Limb (tissue), 2 donors: ENCODE results near the gene LARGE2.
A peak's percentile ranks its signal among the peaks of the same experiment; 100 is the strongest.

Source experiments
- DNase-seq, 2 donors: peaks; one replicate each; pipeline ENCODE4 v3.0.0-alpha.2; 2016; ENCODE audit errors: extremely low spot score in 2 of 2

Gene LARGE2

DNA sequence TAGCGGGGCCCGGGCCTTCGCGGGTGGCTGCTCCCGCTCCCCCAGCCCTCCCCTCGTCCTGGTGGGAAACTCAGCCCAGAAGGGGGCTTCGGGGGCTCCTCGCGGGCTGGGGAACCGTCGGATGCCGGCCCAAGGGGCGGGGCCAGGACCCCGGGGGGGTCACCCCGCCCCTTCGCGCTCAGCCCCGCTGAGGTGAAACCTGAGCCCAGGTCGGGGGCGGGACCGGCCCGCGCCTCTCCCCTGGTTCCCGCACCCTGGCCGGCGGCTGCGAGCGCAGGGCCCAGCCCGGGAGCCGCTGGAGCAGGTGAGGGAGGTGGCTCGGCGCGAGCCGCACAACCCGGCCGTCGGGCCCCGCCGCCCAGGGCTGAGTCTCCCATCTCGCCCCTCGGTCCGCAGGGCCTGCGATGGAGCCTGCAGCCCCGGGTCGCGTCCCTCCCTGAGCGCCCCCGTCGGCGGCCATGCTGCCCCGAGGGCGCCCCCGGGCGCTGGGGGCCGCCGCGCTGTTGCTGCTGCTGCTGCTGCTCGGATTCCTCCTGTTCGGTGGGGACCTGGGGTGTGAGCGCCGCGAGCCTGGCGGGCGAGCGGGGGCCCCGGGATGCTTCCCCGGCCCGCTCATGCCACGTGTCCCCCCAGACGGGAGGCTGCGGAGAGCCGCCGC is at the start of gene LARGE2:
TSS of gene LARGE2 (plus strand) at position 232 of the 658 bp plus-strand sequence. CDS start at position 459, 227 bp downstream.
- DNase-seq = peak in 1 of 2 donors; percentile 54

DNA sequence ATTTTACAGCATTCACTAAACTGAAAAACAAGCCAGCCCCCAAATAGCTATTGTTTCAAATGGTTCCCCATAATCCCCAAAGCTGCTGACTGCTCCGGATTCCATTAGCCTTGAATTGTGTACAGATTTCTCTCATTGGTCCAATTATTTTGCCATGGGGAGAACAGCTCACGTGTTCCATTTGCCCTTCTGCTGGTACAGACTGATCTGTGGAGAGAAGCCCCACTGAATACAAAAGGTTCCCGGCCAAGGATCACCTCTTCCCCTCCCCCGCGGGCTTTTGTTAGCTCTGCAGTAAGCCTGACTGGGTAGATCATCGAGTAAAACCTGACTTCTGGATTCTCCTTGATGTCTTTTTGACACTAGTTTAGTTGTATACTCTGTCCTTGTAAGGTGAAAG is 46.1 kb upstream of the LARGE2 start:
- DNase-seq = no peak

DNA sequence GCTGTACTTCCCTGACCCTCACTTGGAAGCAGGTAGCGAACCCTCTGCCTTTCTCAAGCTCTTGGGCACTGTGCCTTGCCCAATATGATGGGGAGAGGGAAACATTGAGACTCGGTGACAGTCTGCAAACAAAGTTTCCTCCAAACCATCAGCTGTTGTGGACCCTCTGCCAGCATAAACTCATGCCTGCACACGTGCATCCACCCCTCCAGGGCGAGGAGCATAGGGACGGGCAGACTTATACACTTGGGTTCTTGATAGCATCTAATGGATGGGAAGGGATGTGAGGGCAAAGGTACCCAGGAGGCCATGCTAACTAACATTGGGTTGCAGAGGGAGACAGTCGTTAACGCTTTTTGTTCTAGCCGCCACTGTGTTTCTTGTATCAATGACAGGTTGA is 45.2 kb upstream of the LARGE2 start:
- no peak for DNase-seq

DNA sequence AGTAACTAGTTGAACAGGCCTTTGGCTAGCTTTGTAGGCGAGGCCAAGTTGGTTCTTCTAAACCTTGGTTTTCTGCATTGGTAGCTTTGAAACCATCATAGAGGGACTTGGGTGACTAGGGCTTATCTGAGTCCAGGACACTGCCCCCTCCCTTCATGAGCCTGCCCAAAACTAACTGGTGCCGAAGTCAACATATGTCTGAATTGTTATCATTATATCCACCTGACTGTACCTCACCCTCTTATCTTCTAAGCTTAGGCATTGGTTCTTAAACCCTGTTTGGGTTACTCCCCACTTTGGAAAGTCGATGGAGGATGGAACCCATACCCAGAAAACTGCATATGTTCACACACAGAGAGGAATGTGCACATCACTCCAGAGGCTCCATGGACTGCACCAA is 44.6 kb upstream of the LARGE2 start:
- no peak for DNase-seq

DNA sequence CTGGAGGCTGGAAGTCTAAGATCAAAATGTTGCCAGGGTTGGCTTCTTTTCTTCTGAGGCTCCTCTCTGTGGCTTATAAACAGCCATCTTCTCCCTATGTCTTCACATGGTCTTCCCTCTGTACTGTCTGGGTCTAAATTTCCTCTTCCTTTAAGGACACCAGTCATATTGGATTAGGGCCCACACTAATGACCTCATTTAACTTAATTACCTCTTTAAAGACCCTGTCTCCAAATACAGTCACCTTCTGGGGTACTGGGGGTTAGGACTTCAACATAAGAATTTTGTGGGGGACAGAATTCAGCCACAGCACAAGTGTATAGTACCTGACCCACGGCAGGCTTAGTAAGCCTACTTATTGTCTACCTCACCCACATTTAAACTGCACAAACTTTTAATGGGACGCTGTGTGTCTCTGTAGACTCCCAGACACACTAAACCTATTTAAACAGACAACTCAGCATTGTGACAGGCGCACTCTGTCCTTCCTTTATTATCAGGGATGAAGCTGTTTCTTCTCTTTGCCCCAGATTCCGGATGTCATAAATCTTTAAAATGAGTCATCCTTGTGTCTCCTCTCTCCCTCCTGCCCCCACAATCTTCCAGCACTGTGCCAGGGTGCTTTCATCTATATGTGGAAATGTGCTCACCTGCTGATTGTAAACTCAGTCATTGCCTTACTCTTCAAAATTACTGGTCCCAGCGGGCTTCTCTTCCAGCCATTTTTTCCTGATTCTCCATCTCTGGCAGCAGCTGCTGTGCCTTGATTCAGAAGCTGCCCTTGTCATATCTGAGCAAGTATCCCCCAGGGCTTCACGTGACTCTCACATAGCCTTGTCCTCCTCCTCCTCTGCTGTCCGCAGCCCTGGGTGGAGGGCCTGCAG is 42.4 kb upstream of the LARGE2 start:
- no peak for DNase-seq

DNA sequence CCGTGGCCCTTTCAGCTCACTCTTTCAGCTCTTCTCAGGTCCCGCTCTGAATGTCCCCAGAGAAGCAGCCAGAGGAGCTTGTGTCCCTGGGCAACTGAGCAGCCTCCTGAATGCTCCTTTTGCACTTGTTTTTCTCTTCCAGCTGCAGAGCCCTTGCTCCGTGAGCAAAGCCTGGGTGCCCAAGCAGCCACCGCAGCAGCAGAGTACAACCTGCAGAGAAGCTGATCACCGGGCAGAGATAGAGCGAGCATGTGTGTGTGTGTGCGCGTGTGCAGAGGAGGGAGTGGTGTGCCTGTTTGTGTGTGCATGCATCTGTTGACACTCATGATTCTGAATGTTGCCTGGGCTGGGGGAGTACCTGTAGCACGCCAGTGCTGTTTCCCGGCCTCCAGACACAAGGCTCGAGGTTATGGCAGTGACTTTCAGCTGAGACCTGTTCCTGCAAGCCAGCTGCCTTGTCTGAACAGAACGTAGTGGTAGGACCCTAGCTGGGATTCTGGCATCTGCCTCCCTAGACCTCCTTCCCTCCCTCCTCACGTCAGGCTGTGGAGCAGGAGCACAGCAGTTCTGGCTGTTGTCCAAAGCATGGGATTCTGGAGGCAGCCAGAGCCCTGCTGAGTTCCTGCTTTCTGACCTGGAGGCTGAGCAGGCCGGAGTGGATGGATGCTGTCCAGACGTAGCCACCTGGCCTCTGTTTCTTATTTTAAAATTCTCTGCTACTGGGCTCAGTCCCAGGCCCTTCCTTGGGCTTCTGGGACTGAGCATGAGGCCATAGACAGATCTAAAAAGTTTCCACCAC is 41.5 kb upstream of the LARGE2 start:
- no peak for DNase-seq

DNA sequence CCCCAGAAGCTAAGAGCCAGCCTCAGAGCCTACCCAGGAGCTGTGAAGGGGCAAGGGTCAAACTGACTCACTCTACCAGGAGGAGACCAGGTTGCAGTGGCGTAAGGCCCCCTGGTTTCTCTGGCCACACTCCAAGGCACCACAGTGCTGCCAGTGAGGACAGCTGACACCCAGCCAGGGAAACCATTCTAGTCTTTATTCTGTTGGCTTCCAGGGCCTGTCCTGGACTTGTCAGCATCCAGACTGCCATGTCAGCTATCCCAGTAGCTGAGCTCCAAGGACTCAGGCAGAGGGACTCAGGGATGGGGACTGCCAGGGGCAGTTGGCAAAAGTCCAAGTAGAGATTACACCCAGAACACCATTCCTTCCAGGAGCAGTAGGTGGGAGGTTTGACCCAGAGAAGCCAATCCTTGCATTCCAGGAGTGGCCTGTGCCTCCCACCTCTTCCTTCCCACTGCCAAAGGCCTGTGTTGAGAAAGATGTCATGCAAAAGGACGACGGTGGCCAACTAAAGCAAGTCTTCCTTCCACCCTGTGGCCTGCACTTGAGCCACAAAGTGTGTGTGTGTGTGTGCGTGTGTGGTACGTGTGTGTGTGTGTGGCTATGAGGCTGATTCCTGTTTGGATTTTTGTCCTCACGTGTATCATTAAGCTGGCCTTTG is 40.6 kb upstream of the LARGE2 start:
- no peak for DNase-seq

DNA sequence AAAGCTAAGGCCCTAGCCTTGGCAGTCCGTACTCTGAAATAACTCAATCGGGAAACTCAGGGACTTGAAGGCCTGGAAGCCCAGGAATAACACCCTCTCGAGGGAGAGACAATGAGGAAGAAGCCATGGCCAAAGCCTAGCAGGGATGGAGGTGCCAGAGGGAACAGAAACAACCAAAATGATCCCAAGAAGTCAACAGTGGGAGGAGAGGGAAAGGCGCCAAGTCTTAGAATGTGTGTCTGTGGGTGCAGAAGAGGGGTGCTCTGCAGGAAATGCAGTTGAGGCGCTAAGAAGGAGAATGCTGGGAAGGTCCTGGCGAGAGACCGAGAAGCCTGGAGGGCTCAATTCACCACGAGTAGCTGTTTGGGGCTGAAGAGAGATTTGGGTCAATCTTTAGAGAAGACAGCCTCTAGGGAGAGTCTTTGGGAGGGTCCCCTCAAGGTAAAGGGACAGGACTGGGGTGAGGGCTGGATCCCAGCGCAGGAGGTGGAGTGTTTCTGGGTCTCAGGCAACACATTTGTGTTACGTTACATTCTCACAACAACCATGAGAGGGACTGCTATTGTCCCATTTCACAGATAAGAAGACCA is 37.8 kb upstream of the LARGE2 start:
- DNase-seq = no peak

DNA sequence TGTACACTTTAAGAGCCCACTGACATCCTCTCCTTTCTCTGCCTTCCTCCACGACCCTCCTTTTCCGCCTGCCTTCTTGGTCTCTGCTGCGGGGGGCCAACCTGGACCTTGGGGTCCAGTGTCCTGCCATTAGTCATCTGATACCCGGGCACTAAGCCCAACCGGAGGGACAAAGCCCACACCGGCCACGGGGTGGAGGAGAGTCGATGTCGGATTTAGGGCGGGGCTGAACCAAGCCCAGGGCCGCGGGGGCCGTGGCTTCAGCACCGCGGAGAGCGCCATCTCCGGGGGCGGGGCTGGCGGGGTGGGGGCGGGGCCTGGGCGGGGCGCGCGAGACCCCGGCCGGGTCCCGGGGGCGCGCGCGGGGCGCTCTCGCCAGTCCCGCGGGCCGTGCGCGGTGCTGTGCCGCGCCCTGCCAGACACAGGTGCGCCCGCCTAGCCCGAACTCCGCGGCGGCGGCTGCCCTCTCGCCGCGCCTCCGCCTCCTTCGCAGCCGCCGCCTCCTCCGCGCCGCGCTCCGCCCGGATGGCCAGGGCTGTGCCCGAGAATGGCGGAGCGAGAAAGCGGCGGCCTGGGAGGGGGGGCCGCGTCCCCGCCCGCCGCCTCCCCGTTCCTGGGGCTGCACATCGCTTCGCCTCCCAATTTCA is 37.1 kb upstream of the LARGE2 start, which contains the start of gene MAPK8IP1:
TSS of gene MAPK8IP1 (plus strand) at position 378 of the 647 bp plus-strand sequence. CDS start at position 548, 170 bp downstream.
- DNase-seq = peak; percentile 36 to 85

DNA sequence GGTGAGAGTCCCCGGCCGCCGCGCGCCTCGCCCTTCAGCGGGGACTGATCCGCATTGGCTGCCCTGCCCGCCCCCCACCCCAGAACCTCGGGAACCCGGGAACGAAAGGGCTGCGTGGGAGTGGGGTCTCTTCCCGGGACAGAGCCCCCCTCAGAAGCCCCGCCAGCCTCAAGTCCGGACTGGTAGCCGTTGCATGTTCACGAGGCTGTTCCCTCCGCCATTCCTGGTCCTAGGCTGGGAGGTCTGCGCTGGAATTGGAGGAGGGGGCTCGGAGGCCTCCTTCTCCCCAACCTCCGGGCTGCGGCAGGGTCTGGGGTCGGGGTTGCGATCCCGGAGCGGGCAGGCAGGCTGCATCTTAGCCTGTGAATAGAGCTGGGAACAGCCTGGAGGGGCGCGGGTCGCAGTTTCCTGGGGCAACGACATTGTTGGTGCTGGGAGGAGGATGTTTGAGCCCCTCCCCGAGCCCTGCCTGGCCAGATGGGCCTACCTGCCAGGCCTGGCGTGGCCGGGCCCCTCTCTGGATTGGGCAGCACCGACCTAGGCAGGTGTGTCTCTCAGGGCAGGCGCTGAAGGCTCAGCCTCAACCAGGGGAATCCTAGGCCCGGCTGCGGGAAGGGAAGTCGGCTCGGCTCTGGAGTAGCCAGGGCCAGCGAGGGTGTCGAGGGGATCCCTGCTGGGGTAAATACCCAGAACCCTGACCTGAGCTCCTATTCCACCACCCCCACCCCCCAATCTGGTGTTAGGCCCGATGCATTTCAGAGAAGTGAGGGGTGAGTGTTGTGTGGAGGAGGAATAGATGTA is 36.3 kb upstream of the LARGE2 start:
- DNase-seq = no peak

DNA sequence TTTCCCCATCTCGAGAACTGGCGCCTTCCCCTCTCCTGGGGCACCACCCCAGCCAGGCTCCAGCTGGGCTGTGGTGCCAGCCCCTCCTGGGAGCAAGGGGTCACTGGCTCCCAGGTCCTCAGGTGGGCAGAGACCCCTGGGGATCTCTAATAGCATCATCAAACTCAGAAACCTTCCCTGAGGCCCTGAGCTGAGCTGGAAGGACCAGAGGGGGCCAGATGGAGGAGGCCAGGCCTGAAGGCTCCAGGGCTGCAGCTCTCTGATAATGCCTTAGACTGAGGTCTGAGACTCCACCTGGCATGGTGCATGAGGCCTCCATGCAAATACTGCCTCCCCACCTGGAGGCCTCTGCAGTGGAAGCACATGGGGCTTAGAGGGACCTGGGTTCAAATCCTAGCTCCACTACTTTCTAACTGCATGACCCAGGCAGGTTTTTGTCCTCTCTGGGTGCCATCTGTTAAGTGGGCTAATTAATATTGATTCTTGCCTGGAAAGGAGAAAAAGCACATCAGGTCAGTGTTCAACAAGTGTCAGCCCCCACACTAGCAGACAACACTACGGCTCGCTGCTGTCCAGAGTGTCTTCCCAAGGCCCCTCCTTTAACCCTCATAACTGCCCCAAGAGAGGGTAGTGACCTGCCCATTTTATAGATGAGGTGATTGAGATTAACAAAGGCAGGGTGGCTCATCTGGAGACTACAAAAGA is 35.5 kb upstream of the LARGE2 start:
- DNase-seq = no peak

DNA sequence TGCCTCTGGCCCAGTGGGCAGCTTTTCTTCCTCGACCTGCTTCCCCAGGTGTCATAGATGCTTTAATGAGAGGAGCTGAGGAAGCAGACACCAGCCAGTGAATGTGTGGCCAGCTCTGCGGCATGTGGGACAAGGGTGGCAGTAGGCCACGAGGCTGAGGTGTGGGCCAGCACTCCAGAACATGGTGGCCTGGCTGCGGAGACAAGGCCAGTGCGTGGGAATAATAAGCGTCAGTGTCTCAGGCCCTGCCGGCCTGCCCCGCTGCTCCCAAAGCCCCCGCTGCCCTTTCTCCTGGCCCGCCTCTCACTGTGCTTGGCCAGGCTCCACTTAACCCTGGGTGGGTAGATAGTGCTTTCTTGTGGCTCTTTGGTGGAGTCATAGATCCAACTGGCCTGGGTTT is 34.9 kb upstream of the LARGE2 start:
- no peak for DNase-seq

DNA sequence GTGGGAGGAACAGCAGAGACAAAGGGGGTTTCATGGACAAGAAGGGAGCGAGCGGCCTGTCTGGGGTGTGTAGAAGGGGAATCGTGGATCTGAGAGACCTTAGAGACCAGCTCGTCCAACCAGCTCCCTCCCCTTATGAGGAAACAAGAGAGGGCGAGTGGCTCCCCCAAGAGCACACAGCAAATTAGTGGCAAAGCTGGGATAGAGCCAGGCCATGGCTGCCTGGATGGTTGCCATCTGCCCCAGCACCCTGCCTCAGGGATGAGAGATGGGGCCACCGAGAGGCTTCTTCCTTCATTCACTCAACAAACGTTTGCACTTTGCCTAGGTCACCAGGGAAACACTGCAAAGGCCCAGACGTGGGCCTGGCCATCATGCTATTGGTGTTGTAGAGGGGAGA is 32.9 kb upstream of the LARGE2 start:
- DNase-seq = no peak

DNA sequence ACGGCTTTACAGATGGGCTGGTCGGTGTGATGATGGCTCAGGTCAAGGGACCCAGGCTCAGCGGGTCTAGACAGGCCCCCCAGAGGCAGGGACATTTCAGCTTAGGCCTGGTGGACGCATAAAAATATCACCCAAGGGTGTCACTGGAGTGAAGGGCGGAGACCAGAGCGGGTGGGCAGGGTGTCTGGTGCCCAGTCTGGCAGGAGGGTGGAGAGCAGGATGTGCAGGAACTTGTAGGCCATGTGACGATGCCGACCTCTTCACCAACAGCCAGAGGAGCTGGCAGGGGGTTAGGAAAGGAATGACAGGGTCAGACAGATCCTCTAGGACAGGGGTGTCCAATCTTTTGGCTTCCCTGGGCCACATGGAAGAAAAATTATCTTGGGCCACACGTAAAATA is 32.5 kb upstream of the LARGE2 start:
- no peak for DNase-seq

DNA sequence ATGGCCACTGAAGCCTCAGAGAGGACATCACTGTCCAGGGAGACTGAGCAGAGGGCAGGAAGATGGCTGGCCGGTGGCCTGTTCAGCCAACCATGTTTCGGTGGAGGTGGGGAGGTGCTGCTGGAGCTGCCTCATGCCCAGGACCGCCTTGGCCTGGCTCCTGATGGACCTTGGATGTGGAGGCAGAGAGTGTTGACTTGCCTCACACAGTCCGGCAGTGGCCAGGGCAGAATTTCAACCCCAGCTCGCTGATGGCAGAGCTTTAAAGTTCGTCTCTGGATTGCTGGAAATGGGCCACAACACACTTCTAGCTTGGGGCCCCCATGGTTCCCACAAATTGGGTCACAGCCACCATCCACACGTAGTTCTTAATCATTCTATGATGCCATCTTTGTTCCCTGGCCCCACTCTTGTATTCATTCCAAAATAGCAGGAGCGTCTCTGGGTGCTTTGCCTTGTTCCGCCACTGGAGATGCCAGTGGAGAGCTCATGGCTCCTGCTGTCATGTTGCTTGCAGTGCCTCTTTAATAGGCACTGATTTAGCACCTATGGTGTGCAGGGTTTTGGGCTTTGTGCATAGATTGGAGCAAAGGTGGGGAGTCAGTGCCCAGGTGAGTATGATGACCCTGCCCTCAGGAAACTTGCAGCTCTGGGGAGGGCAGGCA is 31.4 kb upstream of the LARGE2 start:
- DNase-seq = no peak

DNA sequence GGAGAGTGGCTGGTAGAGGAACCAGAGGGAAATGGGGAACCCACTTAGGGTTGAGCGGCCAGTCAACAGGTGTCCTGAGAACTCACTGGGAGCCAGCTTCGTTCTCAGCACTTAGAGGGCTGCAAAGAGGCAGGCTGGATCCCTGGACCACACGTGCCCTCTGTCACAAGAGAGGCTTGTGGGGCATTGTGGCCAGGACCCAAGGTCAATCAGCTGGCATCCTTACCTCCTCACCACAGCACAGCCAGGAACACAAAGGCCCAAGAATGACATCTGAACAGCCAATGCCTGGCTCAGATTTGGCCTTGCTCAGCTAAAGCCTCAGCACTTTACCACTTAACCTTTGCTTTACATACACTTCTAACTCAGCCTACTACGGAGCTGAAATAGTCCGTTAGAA is 29.6 kb upstream of the LARGE2 start:
- DNase-seq = no peak

DNA sequence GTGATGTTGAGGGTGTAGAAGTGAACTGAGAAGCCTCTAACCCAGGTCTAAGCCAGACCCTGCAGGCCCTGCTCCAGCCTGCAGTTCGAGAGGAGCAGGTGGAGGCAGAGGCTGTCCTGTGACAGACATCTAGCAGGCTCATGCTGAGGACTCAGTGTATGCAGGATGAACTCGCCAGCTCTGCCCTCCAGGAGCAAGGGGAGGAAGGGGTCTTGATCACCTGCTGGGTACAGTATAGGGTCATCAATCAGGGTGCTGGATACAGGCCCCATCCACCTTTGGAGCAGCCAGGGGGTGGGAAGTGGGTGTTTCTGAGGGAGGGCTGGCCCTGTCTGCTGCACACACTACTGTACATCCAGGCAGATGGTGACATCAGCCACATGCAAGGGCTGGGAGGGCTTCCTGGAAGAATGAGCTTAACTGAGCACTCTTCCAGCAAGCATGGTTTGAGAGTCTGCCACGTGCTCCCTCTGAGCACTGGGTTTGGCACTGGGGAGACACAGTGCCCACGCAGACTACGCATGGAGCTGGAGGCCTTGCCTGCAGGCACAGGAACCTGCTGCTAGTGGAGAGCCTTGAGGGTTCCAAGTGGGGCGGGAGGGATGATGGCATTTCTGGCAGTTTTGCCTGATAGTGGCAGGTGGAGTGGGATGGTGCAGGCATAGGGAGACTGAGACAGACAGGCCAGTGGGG is 27.8 kb upstream of the LARGE2 start:
- DNase-seq = no peak
